HepG2 (cell line): Measurements from ENCODE around the gene CA11. TPM values are rescaled to one million over a fixed set of nuclear protein-coding genes. Genes with fewer than 3 reads are reported as not detected.

Source experiments
- AGO1 ChIP-seq: fragments of 200-400 bp; formaldehyde crosslinking; IDR thresholded peaks from 2 replicates; pipeline ENCODE4 v1.6.1; 2017; ENCODE audit warnings: mild to moderate bottlenecking, low read depth, low read length, moderate library complexity; ENCODE audit not compliant: poor library complexity, severe bottlenecking
- GABPB1 ChIP-seq: IDR thresholded peaks from 2 replicates; pipeline ENCODE4 v1.6.1; 2016; ENCODE audit warnings: mild to moderate bottlenecking, missing genetic modification reagents, moderate library complexity, missing compliant biosample characterization
- IKZF4 ChIP-seq: sonication (generic); formaldehyde crosslinking; IDR thresholded peaks from 2 replicates; pipeline ENCODE4 v1.5.1; 2020; ENCODE audit warnings: borderline replicate concordance, mild to moderate bottlenecking, low read depth, missing genetic modification reagents; ENCODE audit errors: not compliant biosample characterization
- IKZF5 ChIP-seq: IDR thresholded peaks from 2 replicates; pipeline ENCODE4 v1.6.1; 2018; ENCODE audit warnings: missing genetic modification reagents, mild to moderate bottlenecking, missing compliant biosample characterization
- KDM5B ChIP-seq: sonication (generic); formaldehyde crosslinking; IDR thresholded peaks from 2 replicates; pipeline ENCODE4 v1.4.0; 2020; ENCODE audit warnings: missing genetic modification reagents, mild to moderate bottlenecking, borderline replicate concordance
- RARG ChIP-seq: sonication (generic); formaldehyde crosslinking; IDR thresholded peaks from 2 replicates; pipeline ENCODE4 v1.4.0; 2020; ENCODE audit warnings: low read depth, mild to moderate bottlenecking, missing genetic modification reagents
- SP4 ChIP-seq: sonication (generic); formaldehyde crosslinking; IDR thresholded peaks from 2 replicates; pipeline ENCODE4 v1.8.1; 2023; ENCODE audit warnings: mild to moderate bottlenecking, missing genetic modification reagents
- SRSF9 ChIP-seq: fragments of 200-400 bp; formaldehyde crosslinking; IDR thresholded peaks from 2 replicates; pipeline ENCODE4 v1.6.1; 2018; ENCODE audit warnings: borderline replicate concordance, mild to moderate bottlenecking, low read depth, low read length; ENCODE audit not compliant: insufficient read depth, poor library complexity, severe bottlenecking
- ZBTB33 ChIP-seq: sonication (generic); formaldehyde crosslinking; IDR thresholded peaks from 2 replicates; pipeline ENCODE4 v1.4.0; 2020; ENCODE audit warnings: missing genetic modification reagents
- ZNF138 ChIP-seq: sonication (generic); formaldehyde crosslinking; IDR thresholded peaks from 2 replicates; pipeline ENCODE4 v1.5.0; 2020; ENCODE audit warnings: mild to moderate bottlenecking, low read depth, missing genetic modification reagents
- ZNF276 ChIP-seq: sonication (generic); formaldehyde crosslinking; IDR thresholded peaks from 2 replicates; pipeline ENCODE4 v1.4.0; 2020; ENCODE audit warnings: mild to moderate bottlenecking, low read depth, missing genetic modification reagents
- ZNF317 ChIP-seq: sonication (generic); formaldehyde crosslinking; IDR thresholded peaks from 2 replicates; pipeline ENCODE4 v1.5.0; 2020; ENCODE audit warnings: mild to moderate bottlenecking, missing genetic modification reagents
- ZNF468 ChIP-seq: sonication (generic); formaldehyde crosslinking; IDR thresholded peaks from 2 replicates; pipeline ENCODE4 v1.8.0; 2022; ENCODE audit warnings: mild to moderate bottlenecking, moderate library complexity, missing genetic modification reagents
- ZNF598 ChIP-seq: sonication (generic); formaldehyde crosslinking; IDR thresholded peaks from 2 replicates; pipeline ENCODE4 v1.5.1; 2020; ENCODE audit warnings: mild to moderate bottlenecking, missing genetic modification reagents, borderline replicate concordance
- ZNF839 ChIP-seq: sonication (generic); formaldehyde crosslinking; IDR thresholded peaks from 2 replicates; pipeline ENCODE4 v1.4.0; 2020; ENCODE audit warnings: missing genetic modification reagents, mild to moderate bottlenecking, borderline replicate concordance
- polyA plus RNA-seq, 8 experiments: library from polyadenylated mRNA; depleted of rRNA in 3 of 8; stranded (reverse) in 7 of 8; unstranded in 1 of 8; fragments of >200 nt; fragmentation: Illumina TruSeq in 4 of 8; extraction: Trizol in 4 of 8; gene quantifications; 2 replicates each; pipeline versions ENCODE4 v1.2.1 to v1.2.3, GENCODE V29; 2011 to 2016; ENCODE audit warnings: low read depth in 4 of 8, missing spikeins in 1 of 8, mixed read lengths in 1 of 8; ENCODE audit not compliant: insufficient read depth in 1 of 8
- total RNA-seq, 5 experiments: library from RNA; depleted of rRNA; stranded (reverse); fragments of >200 nt; fragmentation: Illumina TruSeq; extraction: Trizol; gene quantifications; 2 replicates each; pipeline ENCODE4 v1.2.3, GENCODE V29; 2016; ENCODE audit warnings: low read depth in 1 of 5
- TF ChIP-seq, protein P1 (sequence below): sonication (generic); formaldehyde crosslinking; IDR thresholded peaks from 2 replicates; pipeline ENCODE4 v1.4.0; 2020; ENCODE audit warnings: mild to moderate bottlenecking, missing genetic modification reagents, borderline replicate concordance

Gene CA11
- total and polyA plus RNA-seq, 2 of the 13 experiments (the other 11 are each of a cell fraction or from before 2014, with no cell fraction given), result 0.41 to 0.58 TPM

GRCh38 chr19:48674921-48675824 lies 29.2 kb upstream of the CA11 start (continued):
- peak; percentile 74; the same call in 1 of the 2 replicates for TF ChIP-seq ZNF276 (CRISPR knock-in tag)
- peak; percentile 64; the same call in 1 of the 2 replicates for TF ChIP-seq ZNF317
- TF ChIP-seq, protein P1, sequence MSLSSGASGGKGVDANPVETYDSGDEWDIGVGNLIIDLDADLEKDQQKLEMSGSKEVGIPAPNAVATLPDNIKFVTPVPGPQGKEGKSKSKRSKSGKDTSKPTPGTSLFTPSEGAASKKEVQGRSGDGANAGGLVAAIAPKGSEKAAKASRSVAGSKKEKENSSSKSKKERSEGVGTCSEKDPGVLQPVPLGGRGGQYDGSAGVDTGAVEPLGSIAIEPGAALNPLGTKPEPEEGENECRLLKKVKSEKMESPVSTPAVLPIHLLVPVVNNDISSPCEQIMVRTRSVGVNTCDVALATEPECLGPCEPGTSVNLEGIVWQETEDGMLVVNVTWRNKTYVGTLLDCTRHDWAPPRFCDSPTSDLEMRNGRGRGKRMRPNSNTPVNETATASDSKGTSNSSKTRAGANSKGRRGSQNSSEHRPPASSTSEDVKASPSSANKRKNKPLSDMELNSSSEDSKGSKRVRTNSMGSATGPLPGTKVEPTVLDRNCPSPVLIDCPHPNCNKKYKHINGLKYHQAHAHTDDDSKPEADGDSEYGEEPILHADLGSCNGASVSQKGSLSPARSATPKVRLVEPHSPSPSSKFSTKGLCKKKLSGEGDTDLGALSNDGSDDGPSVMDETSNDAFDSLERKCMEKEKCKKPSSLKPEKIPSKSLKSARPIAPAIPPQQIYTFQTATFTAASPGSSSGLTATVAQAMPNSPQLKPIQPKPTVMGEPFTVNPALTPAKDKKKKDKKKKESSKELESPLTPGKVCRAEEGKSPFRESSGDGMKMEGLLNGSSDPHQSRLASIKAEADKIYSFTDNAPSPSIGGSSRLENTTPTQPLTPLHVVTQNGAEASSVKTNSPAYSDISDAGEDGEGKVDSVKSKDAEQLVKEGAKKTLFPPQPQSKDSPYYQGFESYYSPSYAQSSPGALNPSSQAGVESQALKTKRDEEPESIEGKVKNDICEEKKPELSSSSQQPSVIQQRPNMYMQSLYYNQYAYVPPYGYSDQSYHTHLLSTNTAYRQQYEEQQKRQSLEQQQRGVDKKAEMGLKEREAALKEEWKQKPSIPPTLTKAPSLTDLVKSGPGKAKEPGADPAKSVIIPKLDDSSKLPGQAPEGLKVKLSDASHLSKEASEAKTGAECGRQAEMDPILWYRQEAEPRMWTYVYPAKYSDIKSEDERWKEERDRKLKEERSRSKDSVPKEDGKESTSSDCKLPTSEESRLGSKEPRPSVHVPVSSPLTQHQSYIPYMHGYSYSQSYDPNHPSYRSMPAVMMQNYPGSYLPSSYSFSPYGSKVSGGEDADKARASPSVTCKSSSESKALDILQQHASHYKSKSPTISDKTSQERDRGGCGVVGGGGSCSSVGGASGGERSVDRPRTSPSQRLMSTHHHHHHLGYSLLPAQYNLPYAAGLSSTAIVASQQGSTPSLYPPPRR, result no peak
- peak; percentile 26; the same call in 1 of the 2 replicates for TF ChIP-seq IKZF5 (CRISPR knock-in tag)
- peak; percentile 76 for TF ChIP-seq KDM5B
- TF ChIP-seq SRSF9, result no peak
- no peak for TF ChIP-seq AGO1
- no peak for TF ChIP-seq RARG
- no peak for TF ChIP-seq ZNF598 (CRISPR knock-in tag)
- peak; percentile 33; the same call in 1 of the 2 replicates for TF ChIP-seq GABPB1
- TF ChIP-seq ZNF468 (CRISPR knock-in tag), result no peak
- no peak for TF ChIP-seq IKZF4 (CRISPR knock-in tag)
- TF ChIP-seq ZNF138 (CRISPR knock-in tag), result no peak
- TF ChIP-seq ZBTB33, result 0 out of 2 replicates have a peak, but pooled peaks have one; percentile 21
- 0 out of 2 replicates have a peak, but pooled peaks have one; percentile 38 for TF ChIP-seq ZNF839 (CRISPR knock-in tag)
- TF ChIP-seq SP4, result 0 out of 2 replicates have a peak, but pooled peaks have one; percentile 42
